IPS-18c (cell line): Measurements from ENCODE around the gene IL1B.
"Not testable (repeated sequence)": the region's sequence is repeated elsewhere in the genome, so short reads cannot be mapped to it uniquely, and the experiment has no call there.

ENCODE experiments used
- H3K4me3 ChIP-seq: 2 replicates; pipeline ENCODE4 v1.7.0; 2013; ENCODE audit warnings: low read depth, mild to moderate bottlenecking, low read length, moderate library complexity; ENCODE audit not compliant: insufficient read depth
- H3K9me3 ChIP-seq: one replicate; pipeline ENCODE4 v1.6.1; 2013; ENCODE audit warnings: mild to moderate bottlenecking, low read length, moderate library complexity; ENCODE audit not compliant: control insufficient read depth, insufficient read depth

IL1B gene

DNA sequence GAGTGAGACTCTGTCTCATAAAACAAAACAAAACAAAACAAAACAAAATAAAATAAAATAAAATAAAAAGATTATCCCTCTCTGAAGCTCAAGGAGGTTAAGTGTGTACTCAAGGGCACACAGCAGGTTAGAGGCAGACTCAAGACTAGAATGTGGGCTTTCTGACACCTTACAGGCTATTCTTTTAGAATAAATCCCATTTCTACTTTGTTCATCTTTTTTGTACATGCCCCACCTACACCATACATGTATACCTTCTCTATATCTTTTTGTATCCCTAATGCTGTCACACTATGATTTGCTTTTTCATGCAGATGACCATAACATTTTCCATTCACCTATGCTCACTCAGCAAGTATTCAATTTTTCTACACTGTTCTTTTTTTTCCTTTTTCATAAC is 2.6 kb downstream of the IL1B start:
- H3K9me3 ChIP-seq, result no peaks in the 10 kb centered on the region
- no peak overlapping the region for H3K4me3 ChIP-seq

DNA sequence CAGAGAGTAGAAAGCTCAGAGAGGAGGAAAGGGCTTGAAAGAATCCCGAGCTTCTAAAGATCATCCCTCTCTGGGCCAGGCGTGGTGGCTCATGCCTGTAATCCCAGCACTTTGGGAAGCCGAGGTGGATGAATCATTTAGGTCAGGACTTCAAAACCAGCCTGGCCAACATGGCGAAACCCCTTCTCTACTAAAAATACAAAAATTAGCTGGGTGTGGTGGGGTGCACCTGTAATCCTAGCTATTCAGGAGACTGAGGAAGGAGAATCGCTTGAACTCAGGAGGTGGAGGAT is 3.0 kb downstream of the IL1B start:
- not testable (repeated sequence) for H3K9me3 ChIP-seq, H3K4me3 ChIP-seq

DNA sequence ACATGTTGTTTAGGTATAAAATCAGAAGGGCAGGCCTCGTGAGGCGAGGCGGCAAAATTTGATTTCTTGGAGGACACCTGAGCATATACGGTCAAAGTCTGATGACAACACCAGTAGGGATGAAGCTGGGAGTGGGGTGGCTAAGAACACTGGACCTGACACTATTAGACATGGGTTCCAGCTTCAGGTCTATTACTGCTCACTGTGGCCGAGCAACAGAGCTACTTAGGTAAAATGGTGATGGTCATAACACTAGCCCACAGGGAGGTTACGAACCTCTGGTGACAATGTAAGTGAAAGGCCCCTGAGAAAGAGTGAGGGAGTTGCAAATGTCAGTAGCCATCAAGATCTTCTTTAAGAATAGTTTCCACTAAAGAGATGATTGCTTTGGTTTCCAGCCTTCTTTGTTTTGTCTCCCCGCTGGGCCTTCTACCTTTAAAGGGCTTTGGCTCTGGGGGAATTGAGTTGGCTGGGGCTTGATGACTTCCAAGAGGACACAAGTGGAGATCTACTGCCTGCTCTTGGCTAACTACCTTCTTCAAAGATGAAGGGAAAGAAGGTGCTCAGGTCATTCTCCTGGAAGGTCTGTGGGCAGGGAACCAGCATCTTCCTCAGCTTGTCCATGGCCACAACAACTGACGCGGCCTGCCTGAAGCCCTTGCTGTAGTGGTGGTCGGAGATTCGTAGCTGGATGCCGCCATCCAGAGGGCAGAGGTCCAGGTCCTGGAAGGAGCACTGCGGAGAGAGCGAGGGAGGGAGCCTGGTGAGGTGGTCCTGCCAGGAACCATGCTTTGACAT is 3.5 kb downstream of the IL1B start:
- Histone ChIP-seq H3K9me3 (no peaks in the 10 kb centered on the region), H3K4me3 (no peak overlapping the region)

DNA sequence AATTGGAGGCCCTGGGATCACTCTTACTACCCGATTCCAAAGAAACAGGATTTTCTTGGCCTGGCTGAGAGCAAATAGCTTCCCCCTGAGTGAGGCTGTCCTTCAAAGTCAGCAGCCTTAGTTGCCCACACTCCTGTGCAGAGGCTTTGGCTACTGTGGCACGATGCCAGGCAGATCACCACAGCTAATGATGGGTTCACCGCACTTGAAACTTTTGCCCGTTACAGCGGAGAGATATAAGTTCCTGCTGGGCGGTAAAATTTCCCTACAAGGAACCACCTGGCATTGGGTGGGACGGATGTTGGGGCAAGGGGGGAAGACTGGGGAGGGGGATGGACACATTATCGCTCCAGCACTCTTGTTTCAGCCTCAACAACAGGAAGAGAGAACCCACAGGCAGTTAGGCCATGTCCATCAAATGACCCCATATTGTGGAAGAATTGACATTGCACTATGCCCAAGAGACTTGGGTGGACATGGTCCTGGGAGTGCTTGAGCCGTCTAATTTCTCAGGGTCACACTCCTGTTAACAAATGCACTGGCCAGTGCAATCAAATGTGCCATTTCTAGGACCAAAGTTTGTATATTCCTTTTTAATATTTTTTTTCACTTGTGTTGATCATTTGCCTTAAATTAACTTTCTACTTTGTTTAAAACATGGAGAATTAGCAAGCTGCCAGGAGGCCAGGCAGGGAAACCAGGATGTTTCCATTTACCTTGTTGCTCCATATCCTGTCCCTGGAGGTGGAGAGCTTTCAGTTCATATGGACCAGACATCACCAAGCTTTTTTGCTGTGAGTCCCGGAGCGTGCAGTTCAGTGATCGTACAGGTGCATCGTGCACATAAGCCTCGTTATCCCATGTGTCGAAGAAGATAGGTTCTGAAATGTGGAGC is 4.4 kb downstream of the IL1B start:
- H3K4me3 ChIP-seq, result no peak overlapping the region

DNA sequence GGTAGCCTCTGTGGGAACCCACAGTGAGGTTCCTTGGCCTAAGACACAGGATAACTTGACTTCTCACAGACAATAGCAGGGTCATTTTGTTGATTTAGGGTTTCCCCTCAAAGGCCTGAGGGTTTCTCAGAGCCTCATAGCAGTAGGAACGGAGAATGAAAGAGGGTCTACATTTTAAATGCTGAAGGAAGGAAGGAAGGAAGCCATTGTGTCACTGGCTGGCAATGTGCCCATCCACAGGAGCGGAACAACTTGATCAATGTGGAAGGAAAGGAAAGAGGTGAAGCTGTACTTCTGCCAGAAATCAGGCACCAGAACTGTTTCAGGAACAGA is 5.1 kb downstream of the IL1B start:
- Histone ChIP-seq H3K4me3 (no peak overlapping the region; the same call in 1 of the 2 replicates), H3K9me3 (no peaks in the 10 kb centered on the region)

More for the DNA sequence above, 4.4 kb downstream of the IL1B start:
- no peaks in the 10 kb centered on the region for H3K9me3 ChIP-seq

DNA sequence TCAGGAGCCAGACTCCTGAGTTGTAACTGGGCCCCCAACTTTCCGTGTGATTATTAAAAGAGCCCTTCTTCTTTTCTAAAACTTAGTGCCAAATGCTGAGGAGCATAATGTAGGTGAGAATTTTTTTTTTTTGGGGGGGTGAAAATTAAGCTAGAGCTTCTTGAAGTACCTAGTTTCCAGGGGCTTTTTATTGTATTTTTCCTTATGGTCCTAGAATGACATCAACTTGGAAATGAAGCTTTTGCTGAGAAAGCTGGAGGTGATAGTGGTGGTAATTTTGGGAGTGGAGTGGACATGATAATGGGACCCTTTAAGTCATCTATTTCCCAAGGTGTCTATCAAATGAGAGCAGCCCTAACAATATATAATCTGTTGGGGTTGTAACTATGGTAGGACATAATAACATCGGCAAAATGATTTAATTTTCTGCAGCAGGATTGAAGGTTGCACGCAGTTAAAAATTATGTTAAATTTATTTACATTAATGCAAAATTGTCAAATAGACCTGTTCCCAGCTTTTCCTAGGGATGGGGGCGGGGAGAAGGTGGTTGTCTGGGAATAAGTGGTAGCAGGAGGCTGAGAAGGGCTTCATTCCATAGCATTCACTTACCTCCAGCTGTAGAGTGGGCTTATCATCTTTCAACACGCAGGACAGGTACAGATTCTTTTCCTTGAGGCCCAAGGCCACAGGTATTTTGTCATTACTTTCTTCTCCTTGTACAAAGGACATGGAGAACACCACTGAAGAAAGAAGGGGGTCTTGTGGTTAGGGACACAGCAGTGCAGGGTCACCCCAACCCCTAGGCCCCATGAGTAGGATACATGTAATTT is 5.7 kb downstream of the IL1B start:
- H3K4me3 ChIP-seq, result no peak overlapping the region; the same call in 1 of the 2 replicates
- H3K9me3 ChIP-seq, result no peaks in the 10 kb centered on the region

DNA sequence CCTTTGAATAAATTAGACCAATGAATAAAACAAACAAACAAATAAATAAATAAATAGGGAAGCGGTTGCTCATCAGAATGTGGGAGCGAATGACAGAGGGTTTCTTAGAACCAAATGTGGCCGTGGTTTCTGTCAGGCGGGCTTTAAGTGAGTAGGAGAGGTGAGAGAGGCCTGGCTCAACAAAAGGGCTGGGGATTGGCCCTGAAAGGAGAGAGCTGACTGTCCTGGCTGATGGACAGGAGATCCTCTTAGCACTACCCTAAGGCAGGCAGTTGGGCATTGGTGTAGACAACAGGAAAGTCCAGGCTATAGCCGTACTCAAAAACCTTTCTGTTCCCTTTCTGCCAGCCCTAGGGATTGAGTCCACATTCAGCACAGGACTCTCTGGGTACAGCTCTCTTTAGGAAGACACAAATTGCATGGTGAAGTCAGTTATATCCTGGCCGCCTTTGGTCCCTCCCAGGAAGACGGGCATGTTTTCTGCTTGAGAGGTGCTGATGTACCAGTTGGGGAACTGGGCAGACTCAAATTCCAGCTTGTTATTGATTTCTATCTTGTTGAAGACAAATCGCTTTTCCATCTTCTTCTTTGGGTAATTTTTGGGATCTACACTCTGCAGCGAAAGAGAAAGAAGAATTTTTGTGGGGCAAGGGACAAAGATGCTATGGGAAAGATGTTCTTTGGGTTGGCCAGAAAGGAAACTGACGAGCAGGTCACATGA is 6.5 kb downstream of the IL1B start:
- Histone ChIP-seq H3K9me3 (no peaks in the 10 kb centered on the region), H3K4me3 (no peak overlapping the region)

DNA sequence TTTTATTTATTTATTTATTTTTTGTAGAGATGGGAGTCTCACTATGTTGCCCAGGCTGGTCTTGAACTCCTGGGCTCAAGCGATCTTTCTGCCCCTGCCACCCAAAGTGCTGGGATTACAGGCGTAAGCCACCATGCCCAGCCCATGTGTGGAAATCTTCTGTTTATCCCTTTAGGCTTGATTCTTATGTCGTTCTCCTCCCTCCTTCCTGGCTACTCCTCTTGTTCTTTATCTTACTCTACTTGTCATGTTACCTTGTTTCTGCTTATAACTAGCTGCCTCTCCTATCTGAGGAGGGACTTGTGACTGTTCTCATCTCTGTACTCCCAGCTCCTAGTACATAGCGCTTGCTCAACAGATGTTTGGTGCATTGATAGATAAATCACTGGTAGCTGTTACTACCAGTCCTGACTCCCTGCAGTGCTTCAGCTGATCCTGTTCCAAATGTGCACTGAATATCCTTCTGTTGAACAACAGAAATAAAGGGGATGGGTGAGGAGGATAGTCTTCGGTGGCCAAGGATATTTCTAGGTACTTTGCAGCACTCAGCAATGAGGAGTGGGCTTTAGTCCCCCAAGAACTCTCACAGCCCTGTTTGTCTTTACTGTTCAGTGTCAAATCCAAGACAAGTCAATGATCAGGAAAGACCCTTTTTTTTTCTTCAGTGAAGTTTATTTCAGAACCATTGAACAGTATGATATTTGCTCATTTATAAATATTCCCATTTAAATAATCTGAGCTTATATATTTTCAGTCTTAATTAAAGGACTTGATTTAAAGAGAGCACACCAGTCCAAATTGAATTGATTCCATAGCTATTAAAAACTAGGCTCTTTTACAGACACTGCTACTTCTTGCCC is 7.2 kb downstream of the IL1B start:
- no peak overlapping the region for H3K4me3 ChIP-seq
- no peaks in the 10 kb centered on the region for H3K9me3 ChIP-seq

DNA sequence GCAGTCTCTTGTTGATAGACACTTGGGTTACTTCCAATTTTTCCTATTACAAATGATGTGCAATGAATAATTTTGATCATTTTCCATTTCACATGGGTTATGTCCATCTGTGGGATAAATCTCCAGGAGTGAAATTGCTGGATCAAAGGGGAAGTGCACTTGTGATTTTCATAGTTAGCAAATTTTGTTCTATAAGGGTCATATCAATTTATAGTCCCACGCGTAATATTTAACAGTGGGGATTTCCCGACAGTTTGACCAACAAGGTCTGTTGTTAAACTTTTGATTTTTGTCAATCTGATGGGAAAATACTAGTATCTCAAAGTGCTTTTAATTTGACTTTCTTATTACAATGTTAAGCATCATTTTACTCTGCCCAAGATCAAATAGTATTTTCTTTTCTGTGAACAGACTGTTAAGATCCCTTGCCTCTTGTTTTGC is 8.3 kb downstream of the IL1B start:
- H3K4me3 ChIP-seq, result no peak overlapping the region
- H3K9me3 ChIP-seq, result no peaks in the 10 kb centered on the region

DNA sequence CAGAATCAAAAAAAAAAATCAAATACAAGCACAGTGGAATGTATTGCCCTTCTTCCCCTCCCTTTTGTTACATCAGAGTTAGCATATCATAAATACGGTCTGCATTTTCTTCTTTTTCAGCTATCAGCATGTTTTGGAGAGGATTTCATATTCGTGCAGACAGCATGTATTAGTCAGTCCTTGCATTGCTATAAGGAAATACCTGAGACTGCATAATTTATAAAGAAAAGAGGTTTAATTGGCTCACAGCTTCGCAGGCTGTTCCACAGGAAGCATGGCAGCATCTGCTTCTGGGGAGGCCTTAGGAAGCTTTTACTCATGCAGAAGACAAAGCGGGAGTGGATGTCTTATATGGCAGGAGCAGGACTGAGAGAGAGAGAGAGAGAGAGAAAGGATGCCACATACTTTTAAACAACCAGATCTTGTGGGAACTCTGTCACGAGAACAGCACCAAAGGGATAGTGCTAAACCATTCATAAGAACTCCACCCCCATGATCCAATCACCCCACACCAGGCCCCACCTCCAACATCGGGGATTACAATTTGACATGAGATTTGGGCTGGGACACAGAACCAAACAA is 8.9 kb downstream of the IL1B start:
- Histone ChIP-seq H3K9me3 (no peaks in the 10 kb centered on the region), H3K4me3 (no peak overlapping the region)

DNA sequence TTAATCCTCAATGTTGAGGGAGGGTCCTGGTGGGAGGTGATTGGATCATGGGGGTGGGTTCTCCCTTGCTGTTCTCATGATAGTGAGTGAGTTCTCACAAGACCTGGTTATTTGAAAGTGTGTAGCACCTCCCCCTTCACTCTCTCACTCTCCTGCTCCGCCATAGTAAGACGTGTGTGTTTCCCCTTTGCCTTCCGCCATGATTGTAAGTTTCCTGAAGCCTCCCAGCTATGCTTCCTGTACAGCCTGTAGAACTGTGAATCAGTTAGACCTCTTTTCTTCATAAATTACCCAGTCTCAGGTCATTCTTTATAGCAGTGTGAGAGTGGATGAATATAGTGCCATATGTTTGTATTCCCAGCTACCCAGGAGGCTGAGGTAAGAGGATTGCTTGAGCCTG is 9.6 kb downstream of the IL1B start:
- Histone ChIP-seq H3K9me3 (no peaks in the 10 kb centered on the region), H3K4me3 (no peak overlapping the region)

DNA sequence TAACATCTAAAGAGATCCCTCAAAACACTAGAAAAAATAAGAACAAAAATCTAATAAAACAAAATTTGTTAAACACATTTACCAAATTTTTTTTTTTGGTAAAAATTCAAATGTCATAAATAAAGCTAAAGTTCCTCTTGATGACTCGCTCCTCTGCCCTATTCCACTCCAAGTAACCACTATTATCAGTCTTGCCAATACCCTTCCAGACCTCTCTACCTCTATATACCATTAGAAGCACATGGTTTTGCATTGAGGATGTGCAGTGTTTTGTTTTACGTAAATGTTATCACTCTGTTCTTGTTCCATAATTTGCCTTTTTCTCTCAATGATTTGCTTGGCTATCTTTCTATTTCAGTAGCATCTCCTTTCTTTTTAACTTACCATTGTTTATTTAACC is 10.9 kb downstream of the IL1B start:
- no peak overlapping the region for H3K4me3 ChIP-seq
- H3K9me3 ChIP-seq, result no peaks in the 10 kb centered on the region

DNA sequence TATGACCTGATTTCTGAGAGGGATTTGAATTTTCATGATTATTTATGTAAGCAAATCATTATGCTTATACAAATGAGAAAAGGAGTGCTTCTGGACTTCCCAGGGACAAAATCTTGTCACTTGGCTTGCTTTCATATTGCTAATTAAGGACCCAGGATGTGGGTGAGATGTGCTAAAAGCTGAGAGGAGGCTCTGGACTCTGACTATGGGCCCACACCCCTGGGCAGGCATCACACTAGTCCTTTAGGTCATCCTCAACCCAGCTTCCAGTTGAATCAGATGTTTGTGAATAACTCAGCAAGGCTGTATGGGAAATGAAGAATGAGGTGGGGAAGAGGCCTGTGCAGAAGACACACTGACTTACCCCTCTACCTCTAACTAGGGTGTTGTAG is 11.9 kb downstream of the IL1B start:
- no peak overlapping the region for H3K4me3 ChIP-seq
- peaks cover 2% of the 10 kb centered on the region for H3K9me3 ChIP-seq

DNA sequence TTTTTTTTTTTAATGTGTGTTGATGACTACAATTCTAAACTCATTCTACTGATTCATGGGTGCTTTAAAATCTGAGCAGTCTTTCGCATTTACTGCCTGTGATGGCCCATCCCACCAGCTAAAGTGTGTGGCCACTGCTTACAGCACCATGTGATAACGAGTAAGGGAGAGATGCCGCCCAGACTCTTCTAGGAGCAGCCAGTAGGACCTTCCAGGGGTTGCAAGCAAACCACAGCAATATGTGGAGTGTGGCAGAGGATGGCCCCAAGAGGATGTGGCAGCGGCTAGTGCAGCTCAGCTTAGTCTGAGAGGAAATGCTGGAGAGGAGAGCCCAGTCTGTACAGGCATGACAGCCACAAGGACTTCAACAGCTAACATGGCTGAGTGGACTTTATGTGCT is 14.9 kb downstream of the IL1B start:
- H3K4me3 ChIP-seq, result no peak overlapping the region
- H3K9me3 ChIP-seq, result peaks cover 2% of the 10 kb centered on the region

DNA sequence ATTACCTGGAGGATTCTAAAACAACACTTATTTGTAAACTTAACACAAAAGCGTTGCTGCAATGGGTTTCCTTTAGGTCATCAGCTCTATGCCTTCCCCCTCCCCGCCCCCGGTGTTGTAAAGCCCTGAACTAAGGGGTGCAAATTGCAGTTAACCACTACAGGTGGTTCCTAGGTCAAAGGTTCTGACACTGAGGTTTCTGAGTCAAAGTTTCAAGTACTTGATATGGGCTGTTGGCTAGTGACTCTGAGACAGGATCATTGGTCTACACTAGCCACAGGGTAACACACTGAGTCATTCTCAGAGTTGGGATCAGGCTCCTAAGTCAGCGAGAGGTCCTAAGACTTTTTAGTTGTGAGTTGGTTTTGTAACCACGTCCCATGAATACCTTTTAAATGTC is 15.4 kb downstream of the IL1B start:
- peaks cover 2% of the 10 kb centered on the region for H3K9me3 ChIP-seq
- no peak overlapping the region for H3K4me3 ChIP-seq

DNA sequence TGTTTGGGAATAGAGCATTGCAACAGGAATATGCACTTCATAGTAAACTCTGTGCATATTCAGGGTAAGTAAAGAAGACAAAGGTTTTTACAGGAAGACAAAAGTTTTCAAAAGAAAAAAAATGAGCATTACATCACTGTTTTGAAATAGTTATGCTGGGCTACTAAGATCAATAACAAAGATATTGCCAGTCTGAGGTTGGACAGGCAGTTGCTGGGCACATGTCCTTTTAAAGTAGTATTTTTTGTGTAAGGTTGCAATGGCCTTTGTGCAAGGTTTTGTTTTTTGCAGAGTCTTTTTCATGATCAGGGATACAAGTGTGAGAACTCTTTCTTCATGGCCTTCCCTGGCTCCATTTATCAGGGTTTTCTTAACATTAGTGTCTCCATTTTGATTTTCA is 16.2 kb downstream of the IL1B start:
- Histone ChIP-seq H3K9me3 (peaks cover 2% of the 10 kb centered on the region), H3K4me3 (no peak overlapping the region)
